ENCODE data around the gene SNX27. TPM values are rescaled to one million over a fixed set of nuclear protein-coding genes. Genes with fewer than 3 reads are reported as not detected.

The SNX27 gene
- total RNA-seq = 13.0 TPM

DNA sequence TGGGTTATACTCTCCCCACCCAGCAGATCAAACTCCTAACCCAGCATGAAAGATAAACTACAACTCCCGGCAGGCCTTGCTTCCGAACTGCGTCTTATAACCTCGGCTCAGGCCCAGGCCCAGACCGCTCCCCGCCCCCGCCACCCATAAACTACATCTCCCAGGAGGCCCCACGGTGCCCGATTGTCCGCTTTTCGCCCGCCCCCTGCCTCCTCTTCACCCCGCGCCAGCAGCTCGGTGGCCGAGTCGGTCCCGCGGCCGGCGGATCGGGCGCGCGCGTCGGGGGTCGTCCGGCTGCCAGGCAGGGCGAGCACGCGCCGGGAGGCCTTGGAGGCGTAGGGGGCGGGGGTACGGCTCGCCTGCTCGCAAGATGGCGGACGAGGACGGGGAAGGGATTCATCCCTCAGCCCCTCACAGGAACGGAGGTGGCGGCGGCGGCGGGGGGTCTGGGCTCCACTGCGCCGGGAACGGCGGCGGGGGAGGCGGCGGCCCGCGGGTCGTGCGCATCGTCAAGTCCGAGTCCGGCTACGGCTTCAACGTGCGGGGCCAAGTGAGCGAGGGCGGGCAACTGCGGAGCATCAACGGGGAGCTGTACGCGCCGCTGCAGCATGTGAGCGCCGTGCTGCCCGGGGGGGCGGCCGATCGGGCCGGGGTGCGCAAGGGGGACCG lies at the start of gene SNX27:
TSS of gene SNX27 (plus strand) at position 219 of the 669 bp plus-strand sequence. CDS start at position 371, 152 bp downstream.
- H3K27me3 ChIP-seq = no peaks in the 10 kb centered on the region
- intact Hi-C loops (cut with DNase I) = loop anchor here (2.0 to 10.0 kb wide), 4 partner anchors 69 to 433 kb away; partner anchors contain the start of genes RIIAD1 and TUFT1
- H3K9me3 ChIP-seq = no peaks in the 10 kb centered on the region
- peak within 1 kb of the TSS; percentile 66 to 95 for H3K4me3 ChIP-seq
- peak; percentile 76 to 96 for DNase-seq (ENCODE audit: low spot score in 2 of 2)
- no peaks in the 10 kb centered on the region for H3K36me3 ChIP-seq
- H3K4me1 ChIP-seq = peaks cover 0 to 6% of the 10 kb centered on the region in 2 donors
- TF ChIP-seq, protein P1, sequence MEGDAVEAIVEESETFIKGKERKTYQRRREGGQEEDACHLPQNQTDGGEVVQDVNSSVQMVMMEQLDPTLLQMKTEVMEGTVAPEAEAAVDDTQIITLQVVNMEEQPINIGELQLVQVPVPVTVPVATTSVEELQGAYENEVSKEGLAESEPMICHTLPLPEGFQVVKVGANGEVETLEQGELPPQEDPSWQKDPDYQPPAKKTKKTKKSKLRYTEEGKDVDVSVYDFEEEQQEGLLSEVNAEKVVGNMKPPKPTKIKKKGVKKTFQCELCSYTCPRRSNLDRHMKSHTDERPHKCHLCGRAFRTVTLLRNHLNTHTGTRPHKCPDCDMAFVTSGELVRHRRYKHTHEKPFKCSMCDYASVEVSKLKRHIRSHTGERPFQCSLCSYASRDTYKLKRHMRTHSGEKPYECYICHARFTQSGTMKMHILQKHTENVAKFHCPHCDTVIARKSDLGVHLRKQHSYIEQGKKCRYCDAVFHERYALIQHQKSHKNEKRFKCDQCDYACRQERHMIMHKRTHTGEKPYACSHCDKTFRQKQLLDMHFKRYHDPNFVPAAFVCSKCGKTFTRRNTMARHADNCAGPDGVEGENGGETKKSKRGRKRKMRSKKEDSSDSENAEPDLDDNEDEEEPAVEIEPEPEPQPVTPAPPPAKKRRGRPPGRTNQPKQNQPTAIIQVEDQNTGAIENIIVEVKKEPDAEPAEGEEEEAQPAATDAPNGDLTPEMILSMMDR (IDR thresholded peaks at IDR 0.05) = no peak
- H3K27ac ChIP-seq = peak within 1 kb of the TSS; percentile 81 to 94

DNA sequence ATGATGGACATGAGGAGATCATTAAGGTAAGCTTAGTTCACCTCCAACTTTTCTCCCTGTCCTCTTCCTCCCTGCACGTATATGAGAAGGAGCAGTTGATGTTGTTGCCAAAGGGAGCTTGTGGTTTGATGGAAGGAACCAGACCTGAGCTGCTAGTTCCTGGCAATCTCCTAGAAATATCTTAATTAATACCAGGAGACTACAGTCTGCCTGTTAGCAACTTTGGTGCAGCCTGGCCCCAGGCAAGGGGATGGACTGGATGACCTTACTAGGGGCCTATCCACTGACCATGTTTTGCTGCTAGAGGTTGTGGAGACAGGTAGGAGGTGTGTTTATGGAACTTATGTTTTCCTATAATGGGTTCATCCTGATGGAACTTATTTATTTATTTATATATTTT lies 49.2 kb upstream of the SNX27 start:
- Histone ChIP-seq H3K27me3 (no peaks in the 10 kb centered on the region), H3K9me3 (no peaks in the 10 kb centered on the region), H3K36me3 (peaks cover 16 to 41% of the 10 kb centered on the region in 2 donors), H3K27ac (no peak overlapping the region), H3K4me3 (no peak overlapping the region), H3K4me1 (no peaks in the 10 kb centered on the region)
- intact Hi-C loops (cut with DNase I) = no loop called here
- TF ChIP-seq, protein P1 (IDR thresholded peaks at IDR 0.05) = no peak
- DNase-seq (ENCODE audit: low spot score in 2 of 2) = no peak

DNA sequence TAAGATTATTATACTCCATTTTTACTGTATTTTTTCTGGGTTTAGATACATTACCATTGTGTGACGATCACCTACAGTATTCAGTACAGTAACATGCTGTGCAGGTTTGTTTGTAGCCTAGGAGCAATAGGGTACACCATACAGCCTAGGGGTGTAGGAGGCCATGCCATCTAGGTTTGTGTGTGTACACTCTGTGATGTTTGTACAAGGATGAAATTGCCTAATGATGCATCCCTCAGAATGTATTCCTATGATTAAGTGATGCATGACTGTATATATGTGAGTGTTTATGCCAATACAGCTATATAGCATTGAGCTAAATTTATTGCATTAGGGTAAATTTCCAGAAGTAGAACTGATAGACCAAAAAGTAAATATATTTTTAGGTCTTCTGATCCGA lies 48.5 kb upstream of the SNX27 start:
- intact Hi-C loops (cut with DNase I) = no loop called here

DNA sequence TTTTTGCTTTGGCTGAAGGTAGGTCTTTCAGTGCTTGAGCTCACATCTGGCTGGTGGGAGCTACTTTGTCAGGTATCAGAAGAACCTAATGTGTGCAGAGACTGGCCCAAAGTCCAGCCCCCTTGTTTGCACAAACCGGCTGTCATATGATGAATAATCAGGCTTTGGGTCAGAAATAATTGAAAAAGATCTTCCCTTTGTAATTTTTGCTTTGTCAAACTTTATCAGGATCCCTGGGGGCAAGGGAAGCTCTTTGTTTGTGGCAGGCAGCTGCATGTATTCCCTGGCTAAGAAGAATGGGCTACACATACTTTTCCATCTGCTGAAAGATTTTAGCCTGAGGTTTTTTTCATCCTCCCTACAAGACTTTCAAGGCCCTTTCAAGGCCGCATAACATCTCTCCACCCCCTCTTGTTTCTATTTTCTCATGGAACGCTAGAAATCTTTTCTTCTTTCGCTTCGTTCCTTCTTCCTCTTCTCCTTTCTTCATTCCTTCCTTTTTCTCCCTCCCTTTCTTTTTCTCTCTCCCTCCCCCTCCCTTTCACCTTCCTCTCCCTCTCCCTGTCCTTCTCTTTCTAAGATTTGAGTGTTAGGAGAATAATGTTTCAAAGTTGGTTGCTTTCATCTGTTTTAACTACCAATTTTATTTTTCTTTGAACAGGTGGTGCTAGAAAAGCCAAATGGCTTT lies 46.2 kb upstream of the SNX27 start:
- DNase-seq (ENCODE audit: low spot score in 2 of 2) = no peak
- TF ChIP-seq, protein P1 (IDR thresholded peaks at IDR 0.05) = no peak
- H3K4me3 ChIP-seq = no peak overlapping the region
- peaks cover 21 to 49% of the 10 kb centered on the region in 2 donors for H3K36me3 ChIP-seq
- intact Hi-C loops (cut with DNase I) = no loop called here
- H3K27ac ChIP-seq = no peak overlapping the region
- no peaks in the 10 kb centered on the region for H3K9me3 ChIP-seq
- no peaks in the 10 kb centered on the region for H3K27me3 ChIP-seq
- no peaks in the 10 kb centered on the region for H3K4me1 ChIP-seq

More for the DNA sequence above, 48.5 kb upstream of the SNX27 start:
- no peaks in the 10 kb centered on the region for H3K9me3 ChIP-seq
- H3K27me3 ChIP-seq = no peaks in the 10 kb centered on the region
- DNase-seq (ENCODE audit: low spot score in 2 of 2) = no peak
- H3K4me3 ChIP-seq = no peak overlapping the region
- TF ChIP-seq, protein P1 (IDR thresholded peaks at IDR 0.05) = no peak
- no peaks in the 10 kb centered on the region for H3K4me1 ChIP-seq
- no peak overlapping the region for H3K27ac ChIP-seq
- H3K36me3 ChIP-seq = peaks cover 16 to 41% of the 10 kb centered on the region in 2 donors

DNA sequence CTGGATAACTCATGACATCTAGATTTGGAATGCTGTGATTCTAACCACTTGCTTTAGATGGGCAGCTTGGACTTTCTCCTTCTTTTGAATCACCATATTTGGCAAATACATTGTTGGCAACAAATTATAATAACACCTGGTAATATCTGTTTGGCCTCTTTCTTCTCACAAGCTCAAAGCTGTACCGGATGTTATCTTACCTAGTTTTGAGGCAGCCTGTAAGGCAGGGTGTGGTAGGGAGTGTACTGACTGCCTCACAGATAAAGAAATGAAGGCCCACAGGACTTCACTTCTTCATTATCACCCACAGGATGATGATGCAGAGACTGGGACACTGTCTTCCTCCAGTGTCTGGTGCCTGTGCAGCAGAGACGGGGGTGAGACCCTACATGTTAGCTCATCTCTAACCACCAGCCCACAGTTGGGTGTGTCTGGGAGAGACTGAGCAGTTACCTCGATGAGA lies 43.2 kb upstream of the SNX27 start:
- Histone ChIP-seq H3K36me3 (peaks cover 21 to 54% of the 10 kb centered on the region in 2 donors), H3K4me3 (no peak overlapping the region), H3K4me1 (no peaks in the 10 kb centered on the region), H3K27me3 (no peaks in the 10 kb centered on the region), H3K27ac (no peak overlapping the region), H3K9me3 (no peaks in the 10 kb centered on the region)
- TF ChIP-seq, protein P1 (IDR thresholded peaks at IDR 0.05) = no peak
- intact Hi-C loops (cut with DNase I) = no loop called here
- DNase-seq (ENCODE audit: low spot score in 2 of 2) = no peak
